ENCODE measurements around the gene EIF5B.

DNA sequence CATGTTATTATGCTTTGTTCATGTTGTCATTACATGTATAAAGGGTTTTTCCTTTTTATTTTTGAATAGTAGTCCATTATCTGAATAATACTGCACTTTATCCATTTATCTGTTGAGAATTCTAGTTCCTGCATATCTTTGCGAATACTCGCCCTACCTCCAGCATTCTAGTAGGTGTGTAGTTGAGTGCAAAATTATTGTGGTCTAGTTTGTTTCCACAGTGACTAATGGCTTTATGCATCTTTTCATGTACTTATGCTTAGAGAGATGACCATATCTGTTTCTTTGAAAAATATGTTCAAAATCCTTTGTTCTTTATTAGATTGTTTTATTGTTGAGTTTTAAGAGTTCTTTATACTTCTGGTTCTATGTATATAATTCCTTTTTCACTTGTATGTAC lies 48.8 kb downstream of the EIF5B start:
- TF ChIP-seq, protein P1, sequence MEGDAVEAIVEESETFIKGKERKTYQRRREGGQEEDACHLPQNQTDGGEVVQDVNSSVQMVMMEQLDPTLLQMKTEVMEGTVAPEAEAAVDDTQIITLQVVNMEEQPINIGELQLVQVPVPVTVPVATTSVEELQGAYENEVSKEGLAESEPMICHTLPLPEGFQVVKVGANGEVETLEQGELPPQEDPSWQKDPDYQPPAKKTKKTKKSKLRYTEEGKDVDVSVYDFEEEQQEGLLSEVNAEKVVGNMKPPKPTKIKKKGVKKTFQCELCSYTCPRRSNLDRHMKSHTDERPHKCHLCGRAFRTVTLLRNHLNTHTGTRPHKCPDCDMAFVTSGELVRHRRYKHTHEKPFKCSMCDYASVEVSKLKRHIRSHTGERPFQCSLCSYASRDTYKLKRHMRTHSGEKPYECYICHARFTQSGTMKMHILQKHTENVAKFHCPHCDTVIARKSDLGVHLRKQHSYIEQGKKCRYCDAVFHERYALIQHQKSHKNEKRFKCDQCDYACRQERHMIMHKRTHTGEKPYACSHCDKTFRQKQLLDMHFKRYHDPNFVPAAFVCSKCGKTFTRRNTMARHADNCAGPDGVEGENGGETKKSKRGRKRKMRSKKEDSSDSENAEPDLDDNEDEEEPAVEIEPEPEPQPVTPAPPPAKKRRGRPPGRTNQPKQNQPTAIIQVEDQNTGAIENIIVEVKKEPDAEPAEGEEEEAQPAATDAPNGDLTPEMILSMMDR (IDR thresholded peaks at IDR 0.05): no peak
- TF ChIP-seq POLR2A (IDR thresholded peaks at IDR 0.05): no peak

Measured in thyroid gland (tissue), 4 donors.